ENCODE results near the gene JPH2. TPM values are rescaled to one million over a fixed set of nuclear protein-coding genes. Genes with fewer than 3 reads are reported as not detected.

JPH2 gene
- total and polyA plus RNA-seq, 10 of the 15 experiments (the other 5 are each of a cell fraction or from before 2014, with no cell fraction given) = 0.16 TPM; not detected in 9

DNA sequence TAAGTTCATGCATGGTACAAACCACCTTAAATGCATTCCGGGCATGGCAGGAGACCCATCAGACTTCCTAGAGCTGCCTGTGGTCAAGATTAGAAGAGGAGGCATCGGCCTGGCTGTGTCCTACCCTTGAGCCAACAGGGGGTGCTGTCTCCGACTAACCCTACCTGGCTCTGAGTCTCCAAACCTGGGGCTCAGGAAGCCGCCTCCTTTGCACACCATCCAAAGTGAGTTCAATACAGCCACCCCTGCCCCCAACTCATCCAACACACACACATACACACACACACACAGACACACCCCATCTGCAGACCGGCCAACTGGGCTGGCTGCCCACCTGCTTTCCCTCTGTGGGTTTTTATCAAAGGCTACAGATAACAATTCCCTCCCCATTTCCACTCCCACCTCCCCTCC lies 77.0 kb downstream of the JPH2 start:
- intact Hi-C loops (cut with micrococcal nuclease; ENCODE audit: unreplicated experiment) = no loop called here

More for the DNA sequence above, 77.0 kb downstream of the JPH2 start:
- in situ Hi-C loops (cut with MboI) = no loop called here
- no peaks in the 10 kb centered on the region for H3K4me1 ChIP-seq (ENCODE audit: control insufficient read depth, insufficient read depth, low read length)
- ChIA-PET RAD21 (ENCODE audit: unreplicated experiment) (no interaction called here), CTCF (interaction anchor here (1.5 kb wide), 1 partner anchor 81 kb away, joined by 7 read pairs; no protein-coding TSS in a partner anchor), POLR2A (no interaction called here), SMC1A (ENCODE audit: uncharacterized antibody, unreplicated experiment) (no interaction called here)
- no peak overlapping the region for H2AFZ ChIP-seq (ENCODE audit: control insufficient read depth, low read depth, low read length)
- H4K20me1 ChIP-seq (ENCODE audit: control insufficient read depth, insufficient read depth) = no peaks in the 10 kb centered on the region
- TF ChIP-seq, protein P1, sequence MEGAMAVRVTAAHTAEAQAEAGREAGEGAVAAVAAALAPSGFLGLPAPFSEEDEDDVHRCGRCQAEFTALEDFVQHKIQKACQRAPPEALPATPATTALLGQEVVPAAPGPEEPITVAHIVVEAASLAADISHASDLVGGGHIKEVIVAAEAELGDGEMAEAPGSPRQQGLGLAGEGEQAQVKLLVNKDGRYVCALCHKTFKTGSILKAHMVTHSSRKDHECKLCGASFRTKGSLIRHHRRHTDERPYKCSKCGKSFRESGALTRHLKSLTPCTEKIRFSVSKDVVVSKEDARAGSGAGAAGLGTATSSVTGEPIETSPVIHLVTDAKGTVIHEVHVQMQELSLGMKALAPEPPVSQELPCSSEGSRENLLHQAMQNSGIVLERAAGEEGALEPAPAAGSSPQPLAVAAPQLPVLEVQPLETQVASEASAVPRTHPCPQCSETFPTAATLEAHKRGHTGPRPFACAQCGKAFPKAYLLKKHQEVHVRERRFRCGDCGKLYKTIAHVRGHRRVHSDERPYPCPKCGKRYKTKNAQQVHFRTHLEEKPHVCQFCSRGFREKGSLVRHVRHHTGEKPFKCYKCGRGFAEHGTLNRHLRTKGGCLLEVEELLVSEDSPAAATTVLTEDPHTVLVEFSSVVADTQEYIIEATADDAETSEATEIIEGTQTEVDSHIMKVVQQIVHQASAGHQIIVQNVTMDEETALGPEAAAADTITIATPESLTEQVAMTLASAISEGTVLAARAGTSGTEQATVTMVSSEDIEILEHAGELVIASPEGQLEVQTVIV (IDR thresholded peaks at IDR 0.05; ENCODE audit: borderline replicate concordance, partially characterized antibody) = no peak
- TF ChIP-seq, protein P2, sequence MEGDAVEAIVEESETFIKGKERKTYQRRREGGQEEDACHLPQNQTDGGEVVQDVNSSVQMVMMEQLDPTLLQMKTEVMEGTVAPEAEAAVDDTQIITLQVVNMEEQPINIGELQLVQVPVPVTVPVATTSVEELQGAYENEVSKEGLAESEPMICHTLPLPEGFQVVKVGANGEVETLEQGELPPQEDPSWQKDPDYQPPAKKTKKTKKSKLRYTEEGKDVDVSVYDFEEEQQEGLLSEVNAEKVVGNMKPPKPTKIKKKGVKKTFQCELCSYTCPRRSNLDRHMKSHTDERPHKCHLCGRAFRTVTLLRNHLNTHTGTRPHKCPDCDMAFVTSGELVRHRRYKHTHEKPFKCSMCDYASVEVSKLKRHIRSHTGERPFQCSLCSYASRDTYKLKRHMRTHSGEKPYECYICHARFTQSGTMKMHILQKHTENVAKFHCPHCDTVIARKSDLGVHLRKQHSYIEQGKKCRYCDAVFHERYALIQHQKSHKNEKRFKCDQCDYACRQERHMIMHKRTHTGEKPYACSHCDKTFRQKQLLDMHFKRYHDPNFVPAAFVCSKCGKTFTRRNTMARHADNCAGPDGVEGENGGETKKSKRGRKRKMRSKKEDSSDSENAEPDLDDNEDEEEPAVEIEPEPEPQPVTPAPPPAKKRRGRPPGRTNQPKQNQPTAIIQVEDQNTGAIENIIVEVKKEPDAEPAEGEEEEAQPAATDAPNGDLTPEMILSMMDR (IDR thresholded peaks at IDR 0.05 in 2 of 3, conservative IDR thresholded peaks at IDR 0.05 in 1 of 3; ENCODE audit: control insufficient read depth in 2 of 3, extremely low read depth in 1 of 3, insufficient read depth in 1 of 3, low read depth in 3 of 3, low read length in 3 of 3) = 0 out of 6 replicates have a peak, but pooled peaks of 1 of the 3 experiments have one; percentile 16
- H3K36me3 ChIP-seq (ENCODE audit: control insufficient read depth in 2 of 2, insufficient read depth in 2 of 2, low read length in 1 of 2) = no peaks in the 10 kb centered on the region; a peak in 1 of 4 replicates
- BruUV-seq (replicated peaks) = no TSS peak
- H3K27me3 ChIP-seq (replicated peaks in 1 of 2; ENCODE audit: control insufficient read depth in 2 of 2, insufficient read depth in 2 of 2, low read length in 1 of 2) = no peaks in the 10 kb centered on the region; a peak in 1 of 4 replicates
- H3K4me2 ChIP-seq (ENCODE audit: control insufficient read depth, insufficient read depth) = no peak overlapping the region
- H3K9ac ChIP-seq (ENCODE audit: control insufficient read depth, insufficient read depth, low read length) = no peak overlapping the region
- FAIRE-seq (no peak), DNase-seq (ENCODE audit: low read depth, low spot score) (no peak), ATAC-seq (no peak)
- no peaks in the 10 kb centered on the region for H3K79me2 ChIP-seq (ENCODE audit: control insufficient read depth, insufficient read depth, low read length)
- H3K4me3 ChIP-seq = no peak overlapping the region
- no peak overlapping the region for H3K27ac ChIP-seq (ENCODE audit: control insufficient read depth, insufficient read depth)
- WGBS (ENCODE audit: insufficient coverage, insufficient replicate concordance, low lambda C conversion rate, missing lambda C conversion rate) = 11% methylated on average over 5 of the region's 5 CpGs
- peaks cover 4% of the 10 kb centered on the region; the same call in 2 of the 3 replicates for H3K9me3 ChIP-seq (replicated peaks; ENCODE audit: control insufficient read depth, insufficient read depth, low read length)

All from GM12878 (cell line).